ENCODE data around the gene IRF2BP1. TPM values are rescaled to one million over a fixed set of nuclear protein-coding genes. Genes with fewer than 3 reads are reported as not detected.

Gene IRF2BP1
- total RNA-seq, 2 experiments from 2014 or later, result 21.0 to 21.6 TPM

- TF ChIP-seq CTCF (IDR thresholded peaks at IDR 0.05), result peak; percentile 64
- CTCF ChIA-PET, result interaction anchor here (0.8 to 2.7 kb wide), 10 partner anchors 10 to 379 kb away, joined by 3 to 14 read pairs (median 6); partner anchors contain the start of genes IRF2BP1 and MYPOP
- Mint-ChIP-seq H3K9me3 (no peaks in the 10 kb centered on the region), H3K27me3 (peaks cover 29% of the 10 kb centered on the region), H3K4me3 (peak within 1 kb of the TSS; percentile 99), H3K36me3 (ENCODE audit: low read depth) (peaks cover 17% of the 10 kb centered on the region), H3K4me1 (ENCODE audit: low read depth) (peaks cover 34% of the 10 kb centered on the region), H3K27ac (peak within 1 kb of the TSS; percentile 83)
- peak in 12 of 14 experiments; percentile 27 to 83 (median 48) for DNase-seq
- Histone ChIP-seq H3K36me3 (ENCODE audit: insufficient read depth, low read length) (peaks cover 13% of the 10 kb centered on the region), H3K4me3 (ENCODE audit: low read length) (peak within 1 kb of the TSS; percentile 80), H3K27ac (ENCODE audit: low read depth in 1 of 2, low read length in 2 of 2) (no peak within 1 kb of the TSS), H3K27me3 (ENCODE audit: control insufficient read depth in 1 of 2, insufficient read depth in 2 of 2, low read length in 2 of 2) (peaks cover 9 to 13% of the 10 kb centered on the region in 2 experiments), H3K4me1 (ENCODE audit: insufficient read depth, low read length) (peaks cover 29% of the 10 kb centered on the region), H3K9me3 (ENCODE audit: control insufficient read depth in 1 of 2, insufficient read depth in 1 of 2, low read length in 2 of 2) (peaks cover 0 to 4% of the 10 kb centered on the region in 2 experiments)
- no peak for ATAC-seq (ENCODE audit: poor library complexity)
- POLR2A ChIA-PET, result interaction anchor here (0.5 to 2.4 kb wide), 16 partner anchors 22 to 1411 kb away, joined by 3 to 37 read pairs (median 4); partner anchors contain the start of genes CCDC61, INAFM1, IRF2BP1 and MYPOP
- intact Hi-C loops (cut with DNase I, micrococcal nuclease), result loop anchor here (1.0 to 10.0 kb wide), 9 partner anchors 18 to 909 kb away; partner anchors contain the start of genes IRF2BP1 (in 2 of the 2), CCDC61 (in 1 of the 2), CLPTM1 (in 1 of the 2) and DMWD (in 1 of the 2)
Measured at GRCh38 chr19:45863840-45864628, 21.9 kb downstream of the IRF2BP1 start, which contains the start of gene FOXA3. TSS of gene FOXA3 (plus strand) at chr19:45864326. CDS start at chr19:45864457, 131 bp downstream.

GRCh38 chr19:45863335-45863839, 22.6 kb downstream of the IRF2BP1 start:
- Histone ChIP-seq H3K27ac (ENCODE audit: low read depth in 1 of 2, low read length in 2 of 2) (no peak overlapping the region), H3K27me3 (ENCODE audit: control insufficient read depth in 1 of 2, insufficient read depth in 2 of 2, low read length in 2 of 2) (peaks cover 9 to 13% of the 10 kb centered on the region in 2 experiments), H3K36me3 (ENCODE audit: insufficient read depth, low read length) (peaks cover 15% of the 10 kb centered on the region), H3K9me3 (ENCODE audit: control insufficient read depth in 1 of 2, insufficient read depth in 1 of 2, low read length in 2 of 2) (peaks cover 0 to 4% of the 10 kb centered on the region in 2 experiments), H3K4me1 (ENCODE audit: insufficient read depth, low read length) (peaks cover 29% of the 10 kb centered on the region), H3K4me3 (ENCODE audit: low read length) (peak overlapping the region; percentile 80)
- Mint-ChIP-seq H3K9me3 (no peaks in the 10 kb centered on the region), H3K4me3 (peak overlapping the region; percentile 99), H3K27me3 (peaks cover 29% of the 10 kb centered on the region), H3K36me3 (ENCODE audit: low read depth) (peaks cover 23% of the 10 kb centered on the region), H3K4me1 (ENCODE audit: low read depth) (peaks cover 34% of the 10 kb centered on the region), H3K27ac (peak overlapping the region; percentile 83)
- ATAC-seq (ENCODE audit: poor library complexity) (no peak), DNase-seq (no peak)
- ChIA-PET POLR2A (interaction anchor here (0.6 to 2.4 kb wide), 15 partner anchors 22 to 1412 kb away, joined by 3 to 37 read pairs (median 4); partner anchors contain the start of genes CCDC61, INAFM1, IRF2BP1 and MYPOP), CTCF (interaction anchor here (0.8 to 2.7 kb wide), 10 partner anchors 10 to 378 kb away, joined by 3 to 14 read pairs (median 6); partner anchors contain the start of genes IRF2BP1 and MYPOP)
- no peak for TF ChIP-seq CTCF (IDR thresholded peaks at IDR 0.05)
- intact Hi-C loops (cut with DNase I, micrococcal nuclease), result loop anchor here (1.0 to 10.0 kb wide), 8 partner anchors 23 to 909 kb away; partner anchors contain the start of genes IRF2BP1 (in 2 of the 2), CCDC61 (in 1 of the 2), CLPTM1 (in 1 of the 2) and DMWD (in 1 of the 2)

Measured in CD4-positive, alpha-beta T cell (primary cell).